T1000 (cell line): ENCODE measurements around the gene VPS41.

Source experiments
- DNase-seq: peaks from one replicate; lab custom pipeline; 2025; ENCODE audit warnings: mixed read lengths; lab: John Stamatoyannopoulos, UW

Gene VPS41

DNA sequence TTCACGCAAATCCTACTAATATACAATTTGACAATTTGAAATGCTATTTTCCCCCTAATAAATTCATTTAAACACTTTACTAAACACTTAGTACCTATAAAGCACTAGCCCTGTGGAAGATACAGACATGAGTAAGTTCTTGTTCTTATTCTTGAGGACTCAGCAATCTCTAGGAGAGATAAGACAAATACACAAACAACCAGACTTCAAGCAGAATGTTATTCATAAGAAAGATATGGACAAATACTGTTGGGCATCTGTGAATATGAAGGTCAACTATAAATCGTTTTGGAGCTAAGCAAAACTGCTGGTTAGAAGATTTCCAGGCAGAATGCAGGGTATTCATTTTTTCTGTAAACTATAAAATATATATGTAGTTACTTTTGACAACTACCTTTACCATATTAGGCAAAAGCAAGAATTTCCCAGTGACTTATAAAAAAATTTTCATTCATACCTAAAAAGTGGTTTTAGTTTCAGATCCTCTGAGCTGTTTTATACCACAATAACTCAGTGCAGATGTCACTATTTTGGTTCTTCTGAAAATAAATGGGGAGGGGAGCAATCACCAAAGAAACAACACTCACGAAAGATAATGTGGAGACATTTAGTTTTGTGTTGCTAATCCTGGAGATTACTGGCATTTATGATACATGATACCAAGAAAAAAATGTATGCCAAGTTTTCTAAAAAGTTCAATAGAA is 3.8 kb downstream of the VPS41 start:
- no peak for DNase-seq

- DNase-seq = no peak
Measured at GRCh38 chr7:38903057-38903456, 5.9 kb downstream of the VPS41 start.

- DNase-seq = no peak
Measured at GRCh38 chr7:38902449-38902848, 6.5 kb downstream of the VPS41 start.

- no peak for DNase-seq
Measured at GRCh38 chr7:38893061-38893460, 15.9 kb downstream of the VPS41 start.

GRCh38 chr7:38890597-38890996 is 18.4 kb downstream of the VPS41 start:
- DNase-seq = no peak

- no peak for DNase-seq
Measured at GRCh38 chr7:38889872-38890432, 19.0 kb downstream of the VPS41 start.

GRCh38 chr7:38889079-38889478 is 19.9 kb downstream of the VPS41 start:
- DNase-seq = no peak

GRCh38 chr7:38886265-38886664 is 22.7 kb downstream of the VPS41 start:
- no peak for DNase-seq

GRCh38 chr7:38883706-38884105 is 25.3 kb downstream of the VPS41 start:
- no peak for DNase-seq

DNA sequence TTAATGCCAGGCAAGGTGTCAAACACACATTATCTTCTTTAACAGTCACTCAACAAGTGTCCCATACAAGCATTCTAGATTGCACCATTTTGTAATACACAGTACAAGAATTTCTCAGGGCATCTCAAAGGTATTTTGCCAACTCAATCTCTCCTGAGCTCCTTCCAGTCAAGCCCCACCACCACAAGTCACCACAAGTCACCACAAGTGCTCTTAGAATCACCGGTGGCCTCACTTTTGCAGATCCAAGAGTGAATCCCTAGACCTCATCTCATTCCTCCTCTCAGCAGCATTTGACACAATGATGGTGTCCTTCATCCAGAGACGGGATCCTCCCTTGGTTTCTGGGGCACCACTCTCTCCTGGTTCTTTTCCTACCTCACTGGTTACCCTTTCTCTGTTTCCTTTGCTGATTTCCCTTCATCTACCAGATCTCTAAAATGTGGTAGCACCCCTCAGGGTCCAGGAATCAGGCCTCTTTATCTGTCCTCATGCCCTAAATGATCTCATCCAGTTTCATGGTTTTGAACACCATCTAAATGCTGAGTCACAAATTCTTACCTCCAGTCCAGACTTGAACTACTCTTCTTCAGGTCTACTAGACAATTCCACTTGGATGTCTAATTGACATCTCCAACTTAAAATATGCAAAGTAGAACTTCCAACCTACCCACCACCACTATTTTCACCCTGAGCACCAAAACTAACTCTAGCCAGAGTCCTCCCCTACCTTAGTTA is 26.9 kb downstream of the VPS41 start:
- DNase-seq = no peak

DNA sequence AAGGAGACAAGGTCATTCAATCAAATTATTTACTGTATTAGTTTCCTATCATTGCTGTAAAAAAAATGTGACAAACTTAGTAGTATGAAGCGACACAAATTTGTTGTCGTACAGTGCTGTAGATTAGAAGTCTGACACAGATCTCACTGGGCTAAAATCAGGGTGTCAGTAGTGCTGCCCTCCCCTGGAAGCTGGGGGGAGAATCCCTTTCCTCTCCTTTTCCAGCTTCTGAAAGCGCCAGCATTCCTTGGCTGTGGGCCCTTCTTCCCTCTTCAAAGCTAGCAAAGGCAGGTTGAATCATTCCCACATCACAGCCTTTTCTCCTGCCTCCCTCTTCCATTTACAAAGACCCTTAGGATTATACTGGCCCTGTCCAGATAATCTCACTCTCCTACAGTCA is 28.0 kb downstream of the VPS41 start:
- DNase-seq = no peak

DNA sequence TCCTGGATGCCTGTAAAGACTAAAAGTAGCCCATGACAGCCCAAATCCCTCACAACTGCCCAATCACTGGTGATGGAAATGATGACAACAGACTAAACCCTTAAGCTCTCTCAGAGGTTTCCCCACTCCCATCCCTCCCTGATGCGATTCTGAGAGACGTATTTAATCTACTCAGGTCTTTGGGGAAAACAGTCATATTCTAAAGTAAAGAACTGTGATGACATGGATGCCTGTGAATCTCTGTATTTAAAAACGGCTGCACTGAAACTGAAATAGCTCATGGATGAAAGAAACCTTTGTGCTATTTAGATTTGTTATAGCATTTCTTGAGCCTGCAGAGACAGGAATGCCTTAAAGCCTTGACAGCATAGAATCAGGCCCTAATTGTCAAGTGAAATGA is 28.5 kb downstream of the VPS41 start:
- no peak for DNase-seq

DNA sequence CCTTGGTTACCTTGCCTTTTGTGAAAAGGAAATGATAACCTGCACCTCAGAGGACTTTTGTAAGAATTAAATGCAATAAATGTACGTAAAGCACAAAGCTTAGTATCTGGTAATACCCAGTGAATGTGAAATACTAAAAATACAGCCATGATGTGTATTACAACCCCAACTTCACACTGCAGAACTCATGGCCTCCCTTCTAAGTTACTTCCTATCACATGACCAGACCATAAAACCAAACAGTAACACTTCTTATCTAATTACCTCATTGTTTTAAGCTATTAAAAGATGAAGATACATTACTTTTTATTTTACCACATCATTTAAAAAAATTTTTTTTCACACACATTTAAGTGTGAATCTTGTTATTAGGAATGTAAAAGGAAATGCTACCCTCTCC is 29.0 kb downstream of the VPS41 start:
- DNase-seq = no peak

DNA sequence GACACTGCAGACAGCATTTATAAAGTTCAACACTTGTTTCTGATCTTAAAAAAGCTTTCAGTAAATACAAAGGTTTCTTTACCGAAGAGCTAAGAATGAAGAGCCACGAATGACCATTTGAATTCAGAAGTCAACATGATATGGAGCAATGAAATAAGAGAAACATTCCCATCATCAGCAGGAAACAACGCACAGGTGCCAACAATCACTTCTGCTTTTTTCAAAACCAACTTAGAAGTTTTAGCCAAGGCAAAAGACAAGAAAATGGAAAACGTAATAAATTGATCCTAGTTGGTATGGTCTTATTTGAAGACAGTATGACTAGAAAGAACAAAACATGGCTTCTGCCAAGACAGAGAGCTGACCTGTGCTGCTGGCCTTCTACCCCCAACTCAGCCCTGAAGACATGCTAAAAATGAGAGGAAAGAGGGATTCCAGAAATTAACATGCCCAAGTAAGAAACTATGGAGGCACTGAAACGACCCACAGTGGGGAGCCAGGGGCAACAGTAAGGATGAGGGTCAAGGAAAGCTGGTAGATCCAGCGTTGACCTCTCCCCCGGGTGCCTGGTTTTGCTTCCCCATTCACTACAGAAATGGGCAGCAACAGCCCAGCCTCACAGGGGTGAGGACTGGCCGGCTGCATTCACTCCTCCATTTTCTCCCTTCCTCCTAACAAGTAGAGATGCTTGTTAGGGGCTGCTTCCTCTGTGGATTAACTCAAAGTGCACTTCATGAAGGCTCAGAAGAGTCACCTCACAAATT is 30.1 kb downstream of the VPS41 start:
- no peak for DNase-seq

- no peak for DNase-seq
Measured at GRCh38 chr7:38873433-38873832, 35.6 kb downstream of the VPS41 start.

- no peak for DNase-seq
Measured at GRCh38 chr7:38872202-38872601, 36.8 kb downstream of the VPS41 start.

DNA sequence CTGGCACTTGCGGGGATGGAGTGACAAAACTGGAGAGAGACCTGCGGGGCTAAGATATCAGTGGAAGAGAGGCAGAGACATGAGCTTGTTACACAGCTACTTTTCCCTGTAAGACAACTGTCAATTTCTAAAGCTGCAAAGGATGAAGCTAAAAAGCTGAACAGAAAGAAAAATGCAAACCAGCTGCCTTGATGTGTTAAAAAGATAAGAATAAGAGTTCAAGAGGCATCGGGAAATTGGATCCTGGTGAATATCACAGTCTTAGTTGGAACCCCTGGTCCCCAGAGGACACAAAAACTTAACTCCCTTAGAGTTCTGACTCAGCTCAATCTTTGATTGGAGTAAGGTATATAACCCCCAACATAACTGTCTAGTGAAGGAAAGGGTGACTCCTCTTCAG is 38.8 kb downstream of the VPS41 start:
- no peak for DNase-seq

- no peak for DNase-seq
Measured at GRCh38 chr7:38863601-38864291, 45.2 kb downstream of the VPS41 start.

DNA sequence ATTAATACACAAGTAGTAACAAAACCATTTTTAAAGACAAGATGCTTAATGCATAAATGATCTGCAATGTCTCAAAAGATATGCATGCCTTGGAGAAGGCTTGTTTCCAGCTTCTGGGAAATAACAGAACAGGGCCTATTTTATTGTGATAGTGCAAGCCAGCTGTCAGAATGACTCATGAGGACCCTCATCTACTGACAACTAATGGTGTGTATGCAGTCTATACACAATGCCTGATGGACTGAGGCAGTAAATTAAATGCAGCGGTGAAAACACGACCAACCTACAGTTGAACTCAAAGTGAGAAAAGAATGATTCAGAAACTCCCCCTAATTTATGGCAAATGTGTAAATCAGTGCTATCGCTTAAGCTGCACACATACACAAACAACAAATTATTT is 46.3 kb downstream of the VPS41 start:
- no peak for DNase-seq

DNA sequence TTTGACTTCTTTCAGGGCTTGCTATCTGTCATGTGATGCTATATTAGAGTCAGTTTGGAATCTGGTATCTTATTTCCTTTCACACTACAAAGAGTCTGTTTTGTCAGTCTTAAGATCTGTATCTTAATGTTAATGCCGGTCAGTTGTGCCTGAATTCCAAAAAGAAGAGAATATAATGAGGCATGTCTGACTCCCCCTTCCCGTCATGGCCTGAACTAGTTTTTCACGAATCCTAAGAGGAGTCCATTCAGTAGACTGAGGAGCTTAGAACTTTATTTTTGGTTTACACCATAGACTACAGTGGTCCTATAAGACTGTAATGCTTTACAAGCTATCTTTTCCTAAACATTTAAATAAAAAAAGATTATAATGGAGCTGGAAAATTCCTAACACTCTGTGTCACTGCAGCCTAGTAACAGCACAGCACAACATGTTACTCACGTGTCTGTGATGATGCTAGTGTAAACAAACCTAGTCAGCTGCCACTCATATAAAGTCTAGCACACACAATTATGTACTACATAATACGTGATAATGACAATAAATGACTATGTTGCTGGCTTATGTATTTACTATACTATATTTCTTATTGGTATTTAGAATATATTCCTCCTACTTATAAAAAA is 50.6 kb downstream of the VPS41 start:
- no peak for DNase-seq

- no peak for DNase-seq
Measured at GRCh38 chr7:38855867-38856266, 53.1 kb downstream of the VPS41 start.

DNA sequence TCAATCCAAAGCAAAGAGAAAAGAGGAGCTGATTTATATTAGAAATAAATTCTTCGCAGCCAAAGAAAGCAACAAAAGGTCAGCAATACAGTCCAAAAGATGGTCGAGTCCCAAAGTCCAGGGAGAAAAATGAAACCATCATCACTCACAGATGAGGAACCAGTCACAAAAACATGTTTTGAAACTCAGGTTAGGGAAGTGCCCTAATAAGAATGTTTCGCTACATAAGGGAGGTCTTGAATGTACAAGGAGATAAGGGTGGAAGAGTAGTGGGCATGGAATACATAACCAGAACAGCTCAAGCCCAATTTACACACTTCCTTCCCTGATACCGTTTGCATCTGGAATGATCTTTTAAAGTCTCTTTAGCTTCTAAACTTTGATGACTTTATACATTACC is 53.6 kb downstream of the VPS41 start:
- no peak for DNase-seq
